ENCODE measurements around the gene BLCAP.

- no peak for TF ChIP-seq CTCF (conservative IDR thresholded peaks at IDR 0.05)
- TF ChIP-seq EZH2 (IDR thresholded peaks at IDR 0.05; ENCODE audit: low read depth): no peak
These were observed 58.8 kb downstream of the BLCAP start for GRCh38 chr20:37468886-37469285.

Data from PC-9 (cell line).